Stimulated activated CD8-positive, alpha-beta memory T cell treated with anti-CD3 and anti-CD28 coated beads, Interleukin-15, amount 100 ng/mL, for 24 hours (primary cell): ENCODE data around the gene TMEM108.

Experiments used
- DNase-seq: peaks from one replicate; pipeline ENCODE4 v3.0.0-alpha.2; 2020; ENCODE audit warnings: low read depth

The TMEM108 gene

DNA sequence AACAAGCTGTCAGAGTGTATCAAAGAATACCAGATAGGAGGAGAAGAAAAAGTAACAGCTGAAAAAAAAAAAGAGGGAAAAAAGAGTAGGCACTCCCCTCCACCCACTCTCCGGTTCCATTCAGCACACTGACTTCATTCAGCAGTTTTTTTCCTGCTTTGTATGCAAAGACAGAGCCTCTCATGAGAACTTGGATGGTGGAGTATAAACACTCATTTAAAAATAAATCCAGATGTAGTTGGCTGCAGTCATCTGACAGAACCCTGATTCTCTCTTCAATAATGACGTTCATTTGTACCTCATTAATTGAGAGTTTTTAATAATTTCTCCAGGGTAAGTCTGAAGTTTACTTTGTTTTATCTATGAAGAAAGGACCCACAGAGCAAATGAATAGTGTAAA lies 81.0 kb downstream of the TMEM108 start:
- DNase-seq: no peak

DNA sequence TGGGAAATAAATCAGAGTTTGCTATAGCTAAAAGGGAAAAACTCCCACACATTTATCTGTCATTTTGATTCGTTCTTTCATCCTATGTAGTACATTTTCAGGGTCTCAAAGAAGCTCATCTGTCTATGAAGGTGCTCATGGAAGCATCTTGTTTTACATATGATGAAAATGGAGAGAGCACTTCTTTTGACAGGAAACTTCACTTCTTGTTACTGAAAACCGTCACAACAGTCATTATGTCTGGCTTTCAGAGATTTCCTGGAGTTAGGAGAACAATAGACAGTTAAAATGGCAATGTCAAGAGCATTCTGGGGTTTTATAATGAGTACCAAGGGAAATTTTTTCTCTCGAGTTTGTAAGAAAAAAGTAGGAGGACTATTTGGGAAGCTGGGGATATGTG lies 83.3 kb downstream of the TMEM108 start:
- no peak for DNase-seq

DNA sequence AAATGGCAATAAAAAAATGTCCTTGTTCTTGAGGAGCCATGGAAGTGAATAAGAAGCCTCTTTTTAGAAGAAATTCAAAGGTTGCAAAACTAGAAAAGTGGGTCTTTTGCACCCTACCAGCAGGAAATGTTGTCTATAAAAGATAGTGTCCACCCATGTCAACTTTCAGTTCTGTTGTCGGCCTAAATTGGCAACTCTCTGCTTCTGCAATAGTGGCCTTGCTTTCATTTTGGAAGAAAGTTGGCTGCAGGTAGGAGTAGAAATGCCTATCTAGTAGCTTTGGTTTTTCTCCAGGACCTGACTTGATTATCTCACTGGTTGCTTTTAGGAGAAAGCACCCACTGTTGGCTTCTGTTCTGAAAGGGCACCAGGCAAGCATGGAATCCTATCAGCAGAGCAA lies 85.4 kb downstream of the TMEM108 start:
- no peak for DNase-seq

DNA sequence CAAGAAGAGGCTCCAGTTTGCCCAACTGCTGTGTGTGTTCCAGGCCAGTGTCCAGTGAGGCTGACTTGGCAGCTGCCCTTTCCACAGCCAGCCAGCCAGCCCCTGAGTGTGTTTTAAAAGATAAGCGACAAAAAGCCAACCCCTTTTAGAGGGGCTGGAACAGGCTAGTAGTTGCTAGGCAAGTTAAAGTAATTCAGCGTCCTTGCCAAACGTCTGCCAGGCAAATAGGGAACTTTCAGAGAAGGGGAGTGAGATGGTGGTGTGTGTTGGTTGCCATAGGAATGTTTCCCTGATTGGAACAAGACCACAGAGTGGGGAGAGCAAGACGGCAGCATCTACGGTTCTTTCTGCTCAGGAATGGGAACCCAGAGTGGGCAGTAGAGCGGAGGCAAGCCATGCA lies 86.3 kb downstream of the TMEM108 start:
- DNase-seq: no peak

DNA sequence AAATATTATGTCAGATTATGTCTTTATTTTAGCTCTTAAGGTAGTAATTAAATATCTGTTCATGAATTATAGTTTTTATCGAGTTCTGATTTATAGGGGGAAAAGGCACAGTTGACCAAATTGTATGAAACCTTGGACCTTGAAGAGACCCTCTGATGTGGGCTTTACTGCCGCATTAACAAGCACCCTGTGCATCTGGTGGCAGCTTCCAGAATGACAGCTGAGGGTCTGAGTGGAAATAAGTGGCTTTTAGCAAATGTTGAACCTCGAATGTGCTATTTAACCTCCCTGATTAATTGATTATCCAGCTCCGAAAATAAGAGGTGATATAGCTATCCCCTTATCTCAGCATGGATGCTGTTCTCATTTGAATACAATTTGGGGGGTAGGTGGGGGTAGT lies 87.0 kb downstream of the TMEM108 start:
- no peak for DNase-seq

DNA sequence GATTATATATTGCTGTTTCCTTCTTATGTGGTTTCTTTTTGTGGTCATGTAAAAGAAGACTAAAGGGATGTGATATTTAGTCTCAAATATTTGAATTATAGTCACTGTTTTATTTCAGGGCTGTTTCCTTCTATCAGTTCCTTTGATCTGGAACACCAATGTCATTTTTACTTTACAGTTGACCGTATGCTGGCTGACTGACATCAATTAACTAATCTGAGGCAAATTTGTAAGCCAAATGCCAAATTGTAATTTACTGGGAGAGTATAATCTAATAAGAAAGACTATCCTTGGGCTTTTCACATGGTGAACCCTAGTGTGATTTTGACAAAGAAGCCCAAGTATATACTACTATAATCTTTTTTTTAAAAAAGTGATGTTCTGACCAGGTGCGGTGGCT lies 87.6 kb downstream of the TMEM108 start:
- no peak for DNase-seq

DNA sequence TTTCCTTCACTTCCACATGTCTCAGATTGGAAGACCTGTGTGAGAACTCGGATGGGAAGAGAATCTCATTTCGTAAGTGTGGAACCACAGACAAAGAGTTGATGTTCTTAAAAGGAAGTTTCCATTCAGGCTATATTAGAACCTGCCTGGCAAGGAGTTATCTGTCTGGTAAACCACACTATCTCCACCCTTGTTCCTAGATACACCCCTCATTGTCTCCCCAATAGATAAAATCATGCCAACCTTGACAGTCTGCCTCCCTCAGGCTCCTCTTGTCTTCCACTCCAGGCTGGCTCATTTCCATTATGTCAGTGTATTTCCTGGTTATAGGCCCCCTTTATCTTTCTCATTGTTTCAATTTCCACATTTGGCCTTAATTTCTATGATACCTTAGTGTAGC lies 89.2 kb downstream of the TMEM108 start:
- no peak for DNase-seq

DNA sequence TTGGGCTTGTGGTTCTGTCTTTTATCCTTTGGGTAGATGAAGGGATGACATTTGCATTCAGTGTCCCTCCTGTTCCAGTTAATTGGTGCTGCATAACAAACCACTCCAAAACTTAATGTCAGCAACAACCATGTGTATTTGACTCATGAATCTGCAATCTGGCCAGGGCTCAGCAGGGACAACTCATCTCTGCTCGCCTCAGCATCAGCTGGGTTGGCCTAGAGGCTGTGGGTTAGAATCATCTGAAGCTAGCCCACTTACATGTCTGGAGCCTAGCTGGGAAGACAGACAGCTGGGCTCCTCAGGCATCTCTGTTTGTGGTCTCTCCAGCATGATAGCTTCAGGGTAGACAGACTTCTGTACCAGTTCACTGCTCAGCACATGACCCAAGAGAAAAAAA lies 92.0 kb downstream of the TMEM108 start:
- no peak for DNase-seq

DNA sequence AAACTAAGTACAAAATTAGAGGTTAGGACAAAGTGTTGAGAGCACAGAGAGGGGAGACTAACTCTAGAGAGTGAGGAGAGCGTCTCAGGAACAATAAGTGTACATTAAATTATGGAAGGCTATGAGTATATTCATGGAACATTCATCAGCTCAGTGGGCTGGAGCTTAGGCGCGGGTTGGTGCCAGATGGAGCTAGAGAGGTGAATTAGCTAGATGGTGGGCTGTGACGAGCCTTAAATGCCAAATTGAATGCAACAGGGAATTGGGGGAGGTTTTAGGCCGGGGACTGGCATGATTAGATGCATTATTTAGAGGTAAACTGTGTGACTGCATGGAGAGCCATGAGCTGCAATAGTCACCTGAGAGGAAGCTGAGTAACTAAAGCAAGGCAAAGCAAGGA lies 97.1 kb downstream of the TMEM108 start:
- no peak for DNase-seq

DNA sequence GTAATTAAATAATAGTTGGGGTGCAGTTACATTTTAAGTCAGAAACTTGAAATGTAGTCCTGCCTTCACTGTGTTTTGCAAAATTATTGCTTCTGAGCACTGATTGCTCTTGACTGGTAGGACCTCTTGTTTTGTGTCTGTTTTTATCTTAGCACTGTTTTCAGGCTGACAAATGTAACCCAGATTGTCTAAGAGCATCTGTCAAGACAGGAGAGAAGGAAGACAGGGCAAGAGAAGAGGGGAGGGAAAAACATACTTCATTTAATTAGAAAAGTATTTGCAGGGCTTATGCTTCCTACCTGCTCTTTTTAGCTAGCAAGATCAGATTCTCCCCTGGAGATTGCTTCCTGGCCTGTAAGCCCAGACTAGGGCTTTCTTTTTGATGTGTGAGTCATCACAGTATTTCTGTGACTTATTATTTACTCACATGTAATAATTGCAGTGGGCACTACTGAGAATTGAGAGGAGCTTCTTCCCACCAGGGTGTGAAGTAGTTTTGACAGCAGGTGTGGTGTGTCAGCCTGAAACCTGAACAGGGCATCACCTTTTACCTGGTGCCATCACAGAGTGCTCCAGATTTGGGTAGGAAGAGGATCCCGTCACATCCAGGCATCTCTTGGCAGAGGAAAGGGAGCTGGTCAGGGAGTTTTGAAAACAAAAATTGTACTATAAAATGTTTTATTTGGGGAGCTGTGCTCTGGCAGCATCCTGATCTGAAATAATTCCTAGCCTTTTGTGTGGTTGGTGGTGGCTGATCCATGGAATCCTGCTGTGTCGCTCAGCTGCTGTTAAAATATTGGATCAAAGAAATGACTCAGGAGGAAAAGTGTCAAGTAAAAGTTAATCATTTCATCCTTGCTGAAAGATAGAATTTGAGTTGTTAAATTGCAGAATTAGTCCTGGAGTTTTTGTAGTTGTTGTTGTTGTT lies 98.2 kb downstream of the TMEM108 start:
- no peak for DNase-seq

DNA sequence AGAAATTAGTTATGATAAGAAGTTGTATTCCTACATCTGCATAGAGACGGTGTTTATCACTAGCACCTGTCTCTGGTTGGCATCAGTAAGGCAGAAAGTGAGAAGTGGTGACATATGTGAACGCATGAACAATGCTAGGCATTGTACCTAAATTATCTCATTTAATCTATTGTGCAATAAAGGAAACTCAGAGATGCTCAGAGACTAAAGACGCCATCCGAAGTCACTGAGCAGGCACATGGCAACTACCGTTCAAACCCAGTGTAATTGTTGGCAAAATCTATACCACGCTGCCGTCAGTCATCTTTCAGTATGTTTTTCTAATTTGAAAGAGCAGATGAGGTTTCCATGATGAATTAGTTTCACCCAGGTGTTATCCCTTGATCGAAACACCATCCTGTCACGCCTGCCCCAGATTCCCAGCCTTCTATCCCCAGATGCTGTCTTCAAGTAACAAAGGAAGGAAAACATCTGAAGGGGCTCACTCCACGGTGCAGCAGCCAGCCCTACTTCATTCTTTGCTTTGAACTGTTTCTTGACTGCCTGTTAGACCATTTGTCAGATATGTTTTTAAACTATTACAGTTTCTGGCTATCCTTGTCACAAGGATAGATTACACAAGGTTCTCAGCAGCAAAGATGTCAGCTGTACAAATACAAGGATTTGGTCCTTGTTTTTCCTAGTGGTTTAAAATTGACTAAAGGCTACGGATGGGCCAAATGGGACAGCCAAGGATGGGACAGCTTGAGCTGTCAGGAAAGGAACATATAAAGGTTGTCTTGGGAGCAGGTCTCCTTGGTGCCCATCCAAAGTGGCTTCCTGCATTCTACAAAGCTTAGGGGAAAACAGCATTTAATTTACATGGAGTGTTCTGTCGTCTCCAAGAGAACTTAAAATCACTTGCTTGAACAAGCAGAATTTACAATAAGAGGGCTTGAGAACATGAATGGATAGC lies 99.1 kb downstream of the TMEM108 start:
- DNase-seq: no peak

DNA sequence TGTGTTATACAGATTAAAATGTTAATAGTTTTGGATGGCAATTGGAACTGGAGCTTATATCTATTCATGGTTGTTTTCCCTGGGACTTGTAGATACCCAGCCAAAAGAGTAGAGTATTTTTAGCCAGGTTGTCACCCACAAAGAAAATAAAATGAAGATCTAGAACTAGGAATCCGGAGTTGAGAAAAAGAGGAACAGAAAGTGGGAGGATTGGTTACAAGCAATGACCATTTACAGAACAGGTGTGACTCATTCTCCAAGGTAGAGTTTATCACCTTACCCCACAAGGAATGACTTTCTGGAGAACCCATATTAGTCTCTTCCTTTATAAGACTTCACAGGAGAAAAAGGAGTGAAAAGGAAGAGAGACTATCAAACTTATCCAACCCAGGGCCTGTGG lies 99.8 kb downstream of the TMEM108 start:
- DNase-seq: no peak

DNA sequence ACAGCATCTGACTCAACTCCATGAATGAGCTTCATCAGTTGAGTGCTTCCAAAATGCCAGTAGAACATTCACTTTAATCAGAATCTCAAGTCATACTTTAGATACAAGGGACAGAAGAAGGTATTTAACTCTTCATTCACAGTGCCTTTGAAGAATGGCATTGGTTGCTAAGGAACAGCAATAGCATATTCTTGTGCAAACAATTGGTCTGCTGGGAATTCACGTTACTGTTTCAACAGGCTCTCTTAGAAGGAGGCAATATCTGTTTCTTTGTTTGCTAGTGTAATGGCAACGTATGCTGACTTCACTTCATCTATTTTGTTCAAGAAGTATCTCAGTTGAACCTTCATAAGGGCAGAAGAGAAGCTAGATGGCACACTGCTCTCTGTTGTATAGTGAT lies 113.9 kb downstream of the TMEM108 start:
- DNase-seq: no peak

DNA sequence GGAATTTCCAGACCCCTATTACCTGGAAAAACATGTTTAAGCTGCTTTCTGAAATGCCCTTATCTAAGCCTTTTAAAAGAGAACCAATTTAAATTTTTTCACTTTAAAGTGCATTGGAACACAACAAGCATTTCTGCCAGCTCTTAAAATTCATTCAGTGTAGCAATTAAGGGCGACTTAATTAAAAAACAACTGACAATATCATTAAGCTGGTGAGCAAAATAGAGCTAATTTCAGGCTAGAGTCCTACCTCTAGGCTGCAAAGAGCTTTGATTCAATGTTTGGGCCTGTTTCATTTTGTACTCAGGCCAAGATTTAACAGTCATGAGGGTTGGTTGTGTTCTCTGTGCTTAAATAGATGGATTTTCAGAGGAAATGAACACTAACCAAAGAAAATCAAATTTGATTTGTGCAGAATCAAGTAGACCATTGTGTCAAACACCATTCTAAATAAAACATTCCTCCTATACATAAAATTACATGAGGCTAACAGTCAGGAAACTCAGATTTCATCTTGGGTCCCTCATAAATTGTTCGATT lies 114.6 kb downstream of the TMEM108 start:
- no peak for DNase-seq

DNA sequence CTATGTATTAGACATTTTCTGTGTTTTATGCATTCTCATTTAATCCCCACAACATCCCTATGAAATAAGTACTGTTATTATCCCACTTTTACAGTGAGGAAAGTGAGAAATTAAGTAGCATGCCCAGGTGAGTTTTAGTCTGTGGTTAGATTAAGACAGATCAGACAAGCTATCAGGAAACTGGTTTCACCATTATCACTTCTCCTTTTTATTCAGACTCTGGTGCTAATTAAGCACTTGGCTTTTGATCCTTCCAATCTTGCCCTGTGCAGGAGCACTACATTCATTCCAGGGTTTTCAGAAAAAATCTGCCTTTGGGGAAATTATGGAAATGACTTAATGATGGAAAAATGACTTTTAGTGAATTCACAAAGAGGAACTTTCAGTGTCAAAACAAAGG lies 115.2 kb downstream of the TMEM108 start:
- DNase-seq: no peak

DNA sequence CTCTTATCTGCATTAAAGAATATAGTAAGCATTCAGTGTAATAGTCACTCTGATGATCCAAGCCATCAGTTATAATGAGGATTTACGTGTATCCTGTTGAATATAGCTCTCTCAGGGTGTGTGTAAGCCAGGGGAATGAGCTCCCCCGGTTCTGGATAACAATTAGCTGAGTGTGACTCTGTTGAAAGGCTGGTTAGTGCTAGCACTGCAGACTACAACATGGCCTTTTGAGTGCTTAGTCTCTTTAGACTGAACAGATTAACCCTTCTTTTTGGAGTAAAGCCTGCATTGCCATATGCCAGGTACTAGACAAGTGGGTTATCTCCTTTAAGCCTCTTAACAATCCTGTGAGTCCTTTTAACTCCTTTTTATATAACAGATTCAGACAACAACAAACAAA lies 119.5 kb downstream of the TMEM108 start:
- no peak for DNase-seq

DNA sequence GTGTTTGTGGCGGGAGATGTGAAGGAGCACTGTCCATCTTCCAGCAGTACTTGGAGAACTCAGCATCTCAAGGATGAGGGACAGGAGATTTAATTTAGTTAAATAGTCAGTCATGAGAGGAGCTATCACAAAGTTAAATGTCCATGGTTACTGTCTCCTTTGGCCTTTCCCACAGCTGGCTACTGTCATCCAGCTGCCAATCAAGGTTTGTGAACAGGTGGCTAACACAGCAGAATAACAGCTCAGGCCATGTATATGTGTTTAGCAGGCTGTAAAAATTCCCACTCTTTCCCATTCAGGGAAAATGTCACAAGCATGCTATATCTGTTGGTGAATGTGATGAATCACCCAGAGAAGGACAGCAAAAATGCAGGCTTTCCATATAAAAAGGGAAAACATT lies 120.5 kb downstream of the TMEM108 start:
- no peak for DNase-seq

DNA sequence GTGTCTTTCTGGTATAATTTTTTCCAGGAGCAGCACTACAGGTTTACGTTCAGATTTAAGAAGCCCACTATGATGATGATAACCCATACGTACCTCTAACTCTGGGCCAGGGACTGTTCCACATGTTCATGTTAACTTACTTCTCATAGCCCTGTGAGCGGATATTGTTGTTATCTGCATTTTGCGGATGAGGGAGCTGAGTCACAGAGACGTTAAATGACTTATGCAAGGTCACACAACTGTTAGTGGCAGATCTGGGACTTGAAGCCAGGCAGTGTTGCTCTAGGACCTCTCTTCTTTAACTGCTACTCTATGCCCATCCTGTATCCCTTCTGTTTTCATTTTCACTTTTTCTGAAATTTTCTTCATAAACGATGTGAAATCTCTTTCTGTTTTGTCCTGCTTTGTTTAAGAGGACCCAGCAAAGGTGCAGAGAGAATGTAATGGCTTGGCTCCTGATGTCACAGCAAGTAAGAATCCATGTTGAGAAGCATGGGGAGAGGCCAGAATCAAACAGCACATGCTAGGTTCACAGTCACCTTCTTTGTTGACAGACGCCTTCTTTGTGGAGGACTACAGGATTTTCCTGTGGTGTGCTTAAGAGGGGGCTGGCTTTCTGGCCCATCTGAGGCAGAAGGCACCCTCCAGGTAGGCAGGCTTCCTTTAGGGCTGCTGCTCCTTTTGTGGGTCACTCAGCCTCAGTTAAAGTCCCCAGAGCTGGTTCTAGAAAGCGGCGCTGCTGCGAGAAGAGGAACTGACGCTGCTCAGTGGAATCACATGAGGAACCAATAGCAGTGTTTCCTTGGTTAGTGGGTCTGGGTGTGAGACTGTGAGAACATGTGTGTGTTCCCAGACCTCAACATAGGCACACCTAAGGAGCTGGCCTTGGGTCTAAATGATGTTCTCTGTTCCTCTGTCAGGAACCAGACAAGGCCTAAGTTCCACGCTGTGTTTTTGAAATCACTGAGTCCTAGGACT lies 121.6 kb downstream of the TMEM108 start:
- no peak for DNase-seq

DNA sequence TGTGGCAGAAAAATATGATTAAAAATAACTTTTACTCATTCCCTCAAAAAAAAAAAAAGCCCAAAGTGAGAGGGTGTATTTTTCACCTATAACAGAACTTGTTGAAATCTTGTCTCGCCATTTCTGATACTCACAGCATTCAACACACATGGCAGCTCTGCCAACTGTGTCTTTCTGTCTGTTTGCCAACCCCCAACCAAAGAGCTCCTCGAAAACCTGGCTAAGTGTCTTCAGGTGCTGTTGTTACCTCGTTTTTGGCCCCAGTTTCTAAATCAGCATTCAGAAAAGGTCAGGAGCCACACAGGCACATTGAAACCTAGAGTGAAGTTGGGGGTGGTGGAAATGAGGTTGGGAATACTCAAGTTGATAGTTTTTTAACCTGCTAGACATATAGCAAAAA lies 123.5 kb downstream of the TMEM108 start:
- DNase-seq: no peak

DNA sequence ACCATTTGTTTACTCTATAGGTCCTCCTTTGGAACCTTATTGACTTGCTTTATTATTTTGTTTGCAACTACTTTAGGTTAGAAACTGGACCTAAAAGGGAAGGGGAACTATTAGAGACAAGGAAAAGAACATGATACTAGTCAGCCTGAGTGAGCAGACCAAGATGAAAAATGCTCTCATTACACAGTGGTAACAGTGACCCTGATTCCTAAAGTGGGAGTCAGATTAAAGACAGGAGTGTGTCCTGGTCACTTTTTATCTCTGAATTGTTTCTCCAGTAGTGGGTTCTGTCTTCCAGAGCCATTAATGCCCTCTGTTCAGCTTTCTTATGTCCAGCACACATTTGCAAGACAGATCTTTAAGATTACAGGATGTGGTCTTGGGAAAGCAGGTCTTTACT lies 124.1 kb downstream of the TMEM108 start:
- no peak for DNase-seq

DNA sequence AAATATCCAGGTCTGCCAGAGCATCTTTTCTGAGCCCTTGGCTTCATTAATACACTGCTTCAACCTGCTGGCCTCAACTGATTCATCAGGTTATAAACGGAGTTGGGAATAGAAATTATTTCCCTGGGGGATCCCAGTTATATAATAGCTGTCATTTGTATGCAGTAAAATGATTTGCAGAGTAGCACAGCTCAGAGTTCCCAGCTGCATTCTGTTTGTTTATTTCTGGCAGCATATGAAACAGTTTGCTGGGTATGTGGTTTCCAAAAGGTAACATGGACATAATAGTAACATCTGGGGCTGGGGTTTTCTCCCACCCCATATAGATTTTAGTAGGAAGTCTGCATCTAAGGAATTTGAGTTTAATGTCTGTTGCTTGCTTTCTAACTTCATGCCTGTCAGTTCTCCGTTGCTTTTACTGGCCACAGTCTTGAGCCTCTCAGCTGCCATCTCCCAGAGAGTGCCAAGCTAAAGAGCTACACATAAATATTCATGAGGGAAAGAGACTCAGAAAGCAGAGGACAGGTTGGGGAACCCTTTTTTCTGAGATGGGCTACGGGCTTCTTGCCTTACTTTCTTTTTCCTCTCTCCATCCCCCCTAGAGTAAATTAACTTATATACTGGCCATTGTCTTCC lies 124.6 kb downstream of the TMEM108 start:
- no peak for DNase-seq
